Right ventricle myocardium superior (tissue), 1 donor: ENCODE results near the gene C1orf167. TPM values are rescaled to one million over a fixed set of nuclear protein-coding genes. Genes with fewer than 3 reads are reported as not detected.

ENCODE experiments used
- ATAC-seq: fragments of 200-7000 bp; cut with Tn5 transposase; one replicate; pipeline ENCODE4 v1.9.1; 2020; ENCODE audit warnings: mild to moderate bottlenecking; ENCODE audit not compliant: poor library complexity
- DNase-seq: peaks from one replicate; pipeline ENCODE4 v3.0.0-alpha.2; 2020
- intact Hi-C: fragments of 100-400 bp; cut with DNase I; formaldehyde crosslinking; loops from one replicate; pipeline ENCODE4 v1.11.2; 2022
- total RNA-seq: library from RNA; stranded (reverse); fragmentation: NEBNext Ultra II Directional; extraction: Animal tissue kit (Norgen Biotek cat#: 25700); gene quantifications from one replicate; pipeline ENCODE4 v1.2.1, GENCODE V29; 2021
- donor health status: DM: no; HTN: yes; CAD: no; lungs with severe emphysema.

C1orf167 gene
- total RNA-seq, 1 donor from 2014 or later = 2.7 TPM

GRCh38 chr1:11804666-11805421 lies 42.9 kb downstream of the C1orf167 start:
- intact Hi-C loops = loop anchor here (2.0 kb wide), 1 partner anchor 18 kb away; no protein-coding TSS in a partner anchor
- ATAC-seq = peak; percentile 12
- DNase-seq = peak; percentile 66

DNA sequence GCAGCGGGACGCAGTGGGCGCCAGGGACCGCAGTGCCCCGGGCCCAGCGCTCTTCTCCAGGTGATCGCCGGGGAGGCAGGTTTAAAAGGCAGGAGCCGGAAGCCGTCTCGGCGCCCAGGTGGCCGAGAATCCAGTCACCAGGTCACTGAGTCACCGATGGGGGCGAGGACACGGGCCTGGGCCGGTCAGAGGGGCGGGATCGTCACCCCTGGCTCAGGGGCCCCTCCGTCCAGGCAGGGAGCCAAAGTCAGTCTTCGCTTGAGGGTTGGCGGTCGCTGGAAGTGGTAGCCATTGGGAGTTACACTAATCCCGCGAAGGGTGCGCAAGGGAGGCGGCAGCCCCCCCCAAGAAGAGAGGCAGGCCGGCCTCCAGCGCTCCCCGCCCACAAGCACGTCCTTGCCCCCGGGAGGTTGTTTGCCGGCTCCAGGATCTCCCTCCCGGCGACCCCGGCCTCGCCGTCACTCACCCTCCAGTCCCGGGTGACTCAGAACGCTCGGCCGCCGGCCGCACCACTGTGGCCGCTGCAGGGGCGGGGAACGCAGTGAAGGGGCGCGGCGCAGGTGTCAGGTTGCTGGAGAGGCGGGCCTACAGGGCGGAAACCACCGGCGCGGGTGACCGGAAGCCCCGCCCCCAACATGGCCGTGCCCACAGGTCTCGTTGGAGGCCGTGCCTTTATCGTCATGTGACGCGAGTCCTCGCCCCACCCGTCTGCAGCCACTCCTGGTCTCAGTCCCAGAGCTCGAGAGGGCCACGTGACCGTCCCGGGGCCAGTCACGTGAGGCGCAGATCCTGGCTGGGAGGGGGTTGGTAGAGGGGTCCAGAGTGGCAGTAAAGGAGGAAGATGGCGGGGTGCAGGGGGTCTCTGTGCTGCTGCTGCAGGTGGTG lies 43.7 kb downstream of the C1orf167 start, which contains the start of the genes CLCN6 and MTHFR:
Gene CLCN6, plus strand, starts transcription at position 770 of the 885 bp plus-strand sequence. Its CDS starts 72 bp downstream, at position 842.
Gene MTHFR, minus strand, starts transcription at position 543 of the 885 bp plus-strand sequence. CDS start 2,848 bp downstream, outside the sequence.
- intact Hi-C loops = loop anchor here (2.0 kb wide), 1 partner anchor 19 kb away; no protein-coding TSS in a partner anchor
- DNase-seq = peak; percentile 100
- peak; percentile 84 for ATAC-seq

GRCh38 chr1:11806307-11806936 lies 44.4 kb downstream of the C1orf167 start:
- DNase-seq = no peak
- intact Hi-C loops = no loop called here
- ATAC-seq = peak; percentile 40

- intact Hi-C loops = no loop called here
- ATAC-seq (no peak), DNase-seq (no peak)
Observed at GRCh38 chr1:11807133-11807532, 45.1 kb downstream of the C1orf167 start.

DNA sequence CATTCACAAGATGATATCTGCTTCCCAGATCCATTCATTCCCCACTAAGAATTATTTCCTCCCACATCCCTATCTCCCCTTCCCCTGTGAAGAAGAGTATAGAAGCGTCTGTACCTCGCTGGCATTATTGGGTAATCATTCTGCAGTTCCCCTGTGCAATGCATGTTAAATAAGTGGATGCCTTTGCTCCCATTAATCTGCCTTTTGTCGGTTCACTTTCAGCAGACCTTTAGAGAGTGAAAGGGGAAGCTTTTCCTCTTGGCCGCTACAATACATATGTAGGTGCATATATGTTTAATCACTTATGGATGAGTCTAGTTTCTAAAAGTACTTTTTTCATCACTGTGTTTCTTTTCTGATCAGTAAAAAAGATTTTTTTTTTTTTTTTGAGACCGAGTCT lies 51.0 kb downstream of the C1orf167 start:
- no peak for ATAC-seq
- intact Hi-C loops = no loop called here
- no peak for DNase-seq

DNA sequence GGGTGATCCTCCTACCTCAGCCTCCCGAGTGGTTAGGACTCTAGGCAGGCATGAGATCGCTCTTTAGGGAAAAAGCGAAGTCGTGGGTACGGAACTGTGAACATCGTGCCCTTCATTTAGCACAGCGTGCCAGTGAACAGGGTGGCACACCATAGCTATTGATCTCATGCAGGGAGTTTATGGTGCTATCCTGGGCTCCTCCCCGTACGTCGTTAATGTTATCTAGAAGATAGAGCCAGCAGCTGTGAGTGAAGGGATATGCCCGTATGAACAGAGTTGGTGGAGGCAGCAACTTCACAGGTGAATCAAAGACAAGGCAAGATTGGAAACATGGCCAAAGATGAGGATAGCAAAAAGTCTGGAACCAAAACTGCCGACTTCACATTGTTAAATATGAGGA lies 55.2 kb downstream of the C1orf167 start:
- intact Hi-C loops = no loop called here

GRCh38 chr1:11822091-11822490 lies 60.1 kb downstream of the C1orf167 start:
- ATAC-seq (no peak), DNase-seq (no peak)
- intact Hi-C loops = no loop called here

More for the DNA sequence above, 55.2 kb downstream of the C1orf167 start:
- no peak for ATAC-seq
- no peak for DNase-seq

DNA sequence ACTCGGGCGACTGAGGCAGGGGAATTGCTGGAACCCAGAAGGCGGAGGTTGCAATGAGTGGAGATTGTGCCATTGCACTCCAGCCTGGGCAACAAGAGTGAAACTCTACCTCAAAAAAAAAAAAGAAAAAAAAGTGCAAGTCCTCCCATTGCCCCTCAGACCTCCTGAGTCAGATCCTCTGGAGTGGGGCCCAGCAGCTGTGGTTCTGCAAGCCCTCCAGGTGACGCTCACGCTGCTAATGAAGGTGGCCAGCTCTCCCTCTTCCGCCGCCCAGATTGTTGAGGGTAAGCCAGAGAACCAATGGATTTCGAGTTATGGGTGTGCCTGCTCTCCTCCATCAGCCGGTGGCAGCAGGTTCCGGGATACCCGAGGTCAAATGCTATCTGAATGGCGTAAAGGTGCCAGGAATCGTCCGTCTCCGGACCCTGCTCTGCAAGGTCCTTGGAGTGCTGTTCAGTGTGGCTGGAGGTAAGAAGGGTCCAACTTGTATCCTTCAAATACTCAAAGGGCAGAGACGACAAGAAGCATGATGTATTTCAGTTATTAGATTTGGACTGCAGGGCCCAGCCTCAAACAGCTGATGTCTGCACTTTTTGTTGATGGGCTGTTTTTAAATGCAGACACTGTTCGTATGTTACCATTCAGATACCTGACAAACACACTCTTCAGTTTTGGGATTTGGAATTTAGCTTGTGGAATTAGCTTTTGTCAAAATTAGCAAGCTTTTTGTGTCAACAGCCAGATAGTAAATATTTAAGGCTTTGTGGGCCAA lies 61.6 kb downstream of the C1orf167 start:
- ATAC-seq (no peak), DNase-seq (no peak)
- intact Hi-C loops = no loop called here

GRCh38 chr1:11825131-11825530 lies 63.1 kb downstream of the C1orf167 start:
- intact Hi-C loops = no loop called here
- ATAC-seq = no peak
- no peak for DNase-seq

DNA sequence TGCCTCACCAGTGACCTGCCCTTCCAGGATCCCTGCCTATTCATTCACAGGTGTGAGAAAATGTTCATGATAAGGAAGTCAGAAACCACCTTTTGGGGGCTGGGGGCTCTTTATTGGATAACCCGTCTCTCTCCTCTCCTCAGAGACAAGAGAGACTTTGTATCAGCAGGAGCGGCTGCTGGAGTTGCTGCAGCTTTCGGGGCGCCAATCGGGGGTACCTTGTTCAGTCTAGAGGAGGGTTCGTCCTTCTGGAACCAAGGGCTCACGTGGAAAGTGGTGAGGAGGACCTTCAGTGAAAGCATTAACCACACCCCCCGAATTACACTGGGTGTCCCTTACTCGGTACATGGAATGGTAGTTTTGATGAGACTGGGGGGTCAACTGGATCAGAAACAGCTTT lies 65.0 kb downstream of the C1orf167 start:
- DNase-seq = no peak
- intact Hi-C loops = no loop called here
- no peak for ATAC-seq

- ATAC-seq (no peak), DNase-seq (no peak)
- intact Hi-C loops = no loop called here
Observed at GRCh38 chr1:11828511-11828910, 66.5 kb downstream of the C1orf167 start.

DNA sequence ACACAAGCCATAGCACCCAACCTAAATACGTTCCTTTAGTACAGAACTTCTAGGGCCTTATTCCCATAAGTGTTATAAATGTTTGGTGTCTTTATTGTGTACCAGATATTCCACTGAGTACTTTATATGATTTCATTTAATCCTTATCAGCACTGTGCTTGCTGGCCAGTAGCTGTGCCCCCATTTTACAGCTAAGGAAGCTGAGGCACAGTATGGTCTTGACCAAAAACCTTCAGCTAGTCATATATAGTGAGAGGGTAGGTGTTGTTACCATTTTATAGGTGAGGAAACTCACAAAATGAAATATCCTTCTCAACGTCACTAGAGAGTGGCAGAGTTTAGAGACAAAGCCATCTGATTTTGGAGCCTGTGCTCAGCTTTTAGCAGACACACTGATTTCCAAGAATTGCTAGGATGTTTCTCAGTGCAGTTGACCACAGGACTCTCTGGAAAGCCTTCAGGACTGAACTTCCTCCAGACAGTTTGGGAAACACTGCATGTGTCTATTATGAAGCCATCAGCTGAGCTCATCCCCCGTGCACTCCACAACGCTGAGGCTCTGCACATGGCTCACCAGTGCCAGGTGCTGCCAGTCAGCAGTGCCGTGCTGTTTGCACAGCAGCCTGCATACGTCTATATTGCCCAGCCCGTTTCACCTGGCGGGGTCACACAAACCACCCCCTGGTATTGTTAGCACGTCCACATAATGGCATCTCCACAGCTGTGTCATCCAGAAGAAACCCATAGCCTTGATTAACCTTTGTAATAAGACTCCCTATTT lies 70.1 kb downstream of the C1orf167 start:
- DNase-seq (no peak), ATAC-seq (no peak)
- intact Hi-C loops = no loop called here

DNA sequence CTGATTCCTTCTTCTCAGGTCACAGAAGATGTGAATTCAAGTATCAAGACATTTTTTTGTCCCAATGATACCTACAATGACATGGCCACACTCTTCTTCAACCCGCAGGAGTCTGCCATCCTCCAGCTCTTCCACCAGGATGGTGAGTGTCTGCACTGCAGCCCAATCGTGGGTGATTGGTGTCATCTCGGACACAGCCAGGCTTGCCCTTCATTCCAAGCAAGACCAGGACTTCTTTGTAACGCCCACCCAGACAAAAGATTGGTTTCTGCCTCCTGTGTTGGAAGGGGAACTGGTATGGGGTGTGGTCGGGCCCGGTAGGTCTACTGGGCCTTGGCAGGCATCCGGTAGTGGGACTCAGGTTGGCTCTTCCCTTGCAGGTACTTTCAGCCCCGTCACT lies 71.5 kb downstream of the C1orf167 start:
- DNase-seq (no peak), ATAC-seq (no peak)
- intact Hi-C loops = no loop called here

DNA sequence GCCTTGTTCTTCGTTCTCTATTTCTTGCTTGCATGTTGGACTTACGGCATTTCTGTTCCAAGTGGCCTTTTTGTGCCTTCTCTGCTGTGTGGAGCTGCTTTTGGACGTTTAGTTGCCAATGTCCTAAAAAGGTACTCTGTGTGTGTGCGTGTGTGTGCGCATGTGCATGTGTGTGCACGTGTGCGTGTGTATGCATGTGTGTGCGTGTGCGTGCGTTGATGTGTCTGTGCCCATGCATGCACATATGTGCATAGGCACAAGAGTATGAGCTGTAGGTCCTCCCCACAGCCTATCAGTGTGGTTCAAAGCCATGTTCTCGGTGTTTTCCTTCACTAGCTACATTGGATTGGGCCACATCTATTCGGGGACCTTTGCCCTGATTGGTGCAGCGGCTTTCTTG lies 71.9 kb downstream of the C1orf167 start:
- DNase-seq (no peak), ATAC-seq (no peak)
- intact Hi-C loops = no loop called here

- no peak for DNase-seq
- no peak for ATAC-seq
- intact Hi-C loops = no loop called here
Observed at GRCh38 chr1:11835441-11836225, 73.6 kb downstream of the C1orf167 start.

DNA sequence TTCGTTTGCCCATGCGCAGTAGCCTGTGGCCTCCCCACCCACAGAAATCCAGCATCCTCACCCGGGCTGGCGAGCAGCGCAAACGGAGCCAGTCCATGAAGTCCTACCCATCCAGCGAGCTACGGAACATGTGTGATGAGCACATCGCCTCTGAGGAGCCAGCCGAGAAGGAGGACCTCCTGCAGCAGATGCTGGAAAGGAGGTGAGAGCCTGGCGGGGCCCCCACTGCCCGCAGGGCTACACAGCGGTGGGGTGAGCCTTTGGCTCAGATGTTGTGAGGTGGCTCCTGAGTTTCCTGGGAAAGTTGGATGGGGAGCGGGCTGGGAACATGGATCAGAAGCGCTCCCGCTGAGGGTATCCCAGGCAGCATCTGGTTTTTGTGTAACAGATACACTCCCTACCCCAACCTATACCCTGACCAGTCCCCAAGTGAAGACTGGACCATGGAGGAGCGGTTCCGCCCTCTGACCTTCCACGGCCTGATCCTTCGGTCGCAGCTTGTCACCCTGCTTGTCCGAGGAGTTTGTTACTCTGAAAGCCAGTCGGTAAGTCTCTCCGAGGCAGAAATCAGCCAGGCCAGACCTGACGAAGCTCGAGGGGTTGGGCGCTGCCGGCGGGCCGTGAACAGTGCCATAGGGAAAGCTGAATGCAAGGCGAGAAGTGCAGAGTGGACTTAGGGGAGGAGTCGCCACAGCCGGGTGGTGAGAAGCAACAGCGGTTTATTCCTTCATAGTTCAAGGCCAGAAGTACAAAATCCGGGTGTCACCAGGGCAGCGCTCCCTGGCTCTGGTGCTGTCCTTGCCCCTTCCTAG lies 75.2 kb downstream of the C1orf167 start:
- intact Hi-C loops = no loop called here

More for the DNA sequence above, 75.2 kb downstream of the C1orf167 start:
- no peak for DNase-seq
- ATAC-seq = no peak
